Hepatic stellate cell (primary cell): ENCODE measurements around the gene LRRC4C.

ENCODE experiments used
- DNase-seq: peaks from one replicate; pipeline ENCODE4 v3.0.0; 2011; ENCODE audit warnings: low spot score

LRRC4C gene

GRCh38 chr11:41459465-41460401, at the start of gene LRRC4C:
Gene LRRC4C (minus strand): TSS chr11:41459652.
- no peak for DNase-seq

- no peak for DNase-seq
Measured at GRCh38 chr11:41508121-41508520, 48.7 kb upstream of the LRRC4C start.

- DNase-seq, result no peak
Measured at GRCh38 chr11:41499429-41499828, 40.0 kb upstream of the LRRC4C start.

- no peak for DNase-seq
Measured at GRCh38 chr11:41498726-41499125, 39.3 kb upstream of the LRRC4C start.

- DNase-seq, result no peak
Measured at GRCh38 chr11:41497974-41498373, 38.5 kb upstream of the LRRC4C start.

GRCh38 chr11:41494716-41495115, 35.3 kb upstream of the LRRC4C start:
- no peak for DNase-seq

- DNase-seq, result no peak
Measured at GRCh38 chr11:41486424-41486823, 27.0 kb upstream of the LRRC4C start.

GRCh38 chr11:41483956-41484355, 24.5 kb upstream of the LRRC4C start:
- DNase-seq, result no peak

GRCh38 chr11:41479179-41479578, 19.7 kb upstream of the LRRC4C start:
- DNase-seq, result no peak

GRCh38 chr11:41461057-41461681, 1.7 kb upstream of the LRRC4C start:
- DNase-seq, result no peak

GRCh38 chr11:41458641-41459040, 811 bp downstream of the LRRC4C start:
- no peak for DNase-seq

- no peak for DNase-seq
Measured at GRCh38 chr11:41458154-41458553, 1.3 kb downstream of the LRRC4C start.

- DNase-seq, result no peak
Measured at GRCh38 chr11:41457216-41458014, 2.0 kb downstream of the LRRC4C start.

- DNase-seq, result no peak
Measured at GRCh38 chr11:41456269-41456668, 3.2 kb downstream of the LRRC4C start.

- no peak for DNase-seq
Measured at GRCh38 chr11:41451011-41451410, 8.4 kb downstream of the LRRC4C start.

GRCh38 chr11:41449483-41450050, 9.9 kb downstream of the LRRC4C start:
- no peak for DNase-seq

GRCh38 chr11:41446566-41446965, 12.9 kb downstream of the LRRC4C start:
- no peak for DNase-seq

GRCh38 chr11:41446107-41446506, 13.3 kb downstream of the LRRC4C start:
- no peak for DNase-seq

GRCh38 chr11:41437006-41437490, 22.4 kb downstream of the LRRC4C start:
- no peak for DNase-seq

- no peak for DNase-seq
Measured at GRCh38 chr11:41435531-41435930, 23.9 kb downstream of the LRRC4C start.

- DNase-seq, result no peak
Measured at GRCh38 chr11:41431784-41432183, 27.7 kb downstream of the LRRC4C start.

GRCh38 chr11:41419901-41420300, 39.6 kb downstream of the LRRC4C start:
- no peak for DNase-seq
